Mesenchymal stem cell (in vitro differentiated cells and primary cell): ENCODE measurements around the gene MUC5B.
A peak's percentile ranks its signal among the peaks of the same experiment; 100 is the strongest.

Source experiments
- DNase-seq: peaks from one replicate; pipeline ENCODE4 v3.0.0-alpha.2; 2013
- H2AFZ ChIP-seq: one replicate; pipeline ENCODE4 v1.6.1; 2013; ENCODE audit warnings: low read depth, mild to moderate bottlenecking, control low read depth, inconsistent platforms, low read length, moderate library complexity
- H2AK5ac ChIP-seq: 2 replicates; pipeline ENCODE4 v1.6.1; 2013; ENCODE audit warnings: low read length, moderate library complexity, mild to moderate bottlenecking, inconsistent platforms; ENCODE audit not compliant: severe bottlenecking
- H2BK120ac ChIP-seq: one replicate; pipeline ENCODE4 v1.6.1; 2013; ENCODE audit warnings: low read depth, mild to moderate bottlenecking, inconsistent platforms, low read length, moderate library complexity
- H2BK12ac ChIP-seq, 2 experiments: one replicate each; pipeline ENCODE4 v1.6.1; 2013; ENCODE audit warnings: inconsistent platforms in 2 of 2, low read length in 2 of 2, mild to moderate bottlenecking in 2 of 2, moderate library complexity in 2 of 2, control low read depth in 1 of 2
- H2BK15ac ChIP-seq: one replicate; pipeline ENCODE4 v1.6.1; 2013; ENCODE audit warnings: mild to moderate bottlenecking, low read depth, inconsistent platforms; ENCODE audit not compliant: poor library complexity, severe bottlenecking
- H2BK5ac ChIP-seq: 2 replicates; pipeline ENCODE4 v1.6.1; 2013; ENCODE audit warnings: low read depth, mild to moderate bottlenecking, low read length, control low read depth, inconsistent platforms; ENCODE audit not compliant: poor library complexity, severe bottlenecking
- H3K14ac ChIP-seq, 2 experiments: one replicate each; pipeline ENCODE4 v1.6.1; 2013; ENCODE audit warnings: inconsistent platforms in 2 of 2, low read length in 2 of 2, control low read depth in 1 of 2, mild to moderate bottlenecking in 1 of 2, moderate library complexity in 1 of 2
- H3K18ac ChIP-seq, 2 experiments: one replicate each; pipeline ENCODE4 v1.6.1; 2013; ENCODE audit warnings: inconsistent platforms in 2 of 2, low read length in 2 of 2, control low read depth in 1 of 2, low read depth in 1 of 2, mild to moderate bottlenecking in 1 of 2
- H3K23ac ChIP-seq, 2 experiments: one replicate each; pipeline ENCODE4 v1.6.1; 2013; ENCODE audit warnings: inconsistent platforms in 2 of 2, low read length in 2 of 2, mild to moderate bottlenecking in 2 of 2, moderate library complexity in 2 of 2, control low read depth in 1 of 2
- H3K27ac ChIP-seq: 2 replicates; pipeline ENCODE4 v1.5.1; 2013; ENCODE audit warnings: mild to moderate bottlenecking, moderate library complexity, low read length, control low read depth, inconsistent platforms; ENCODE audit not compliant: poor library complexity, severe bottlenecking
- H3K27me3 ChIP-seq, 2 experiments: 2 replicates each; pipeline versions ENCODE4 v1.6.1 to v1.7.0; 2013; ENCODE audit warnings: low read length in 2 of 2, mild to moderate bottlenecking in 2 of 2, moderate library complexity in 2 of 2, control low read depth in 1 of 2, inconsistent platforms in 1 of 2; ENCODE audit not compliant: control insufficient read depth in 1 of 2, insufficient read depth in 1 of 2
- H3K36me3 ChIP-seq, 2 experiments: 2 replicates each; pipeline versions ENCODE4 v1.6.1 to v1.7.0; 2013; ENCODE audit warnings: low read length in 2 of 2, control low read depth in 1 of 2, inconsistent platforms in 1 of 2, low read depth in 1 of 2, mild to moderate bottlenecking in 1 of 2; ENCODE audit not compliant: insufficient read depth in 2 of 2, control insufficient read depth in 1 of 2
- H3K4ac ChIP-seq, 2 experiments: one replicate each; pipeline ENCODE4 v1.6.1; 2013; ENCODE audit warnings: inconsistent platforms in 2 of 2, low read length in 2 of 2, mild to moderate bottlenecking in 2 of 2, moderate library complexity in 2 of 2, control low read depth in 1 of 2, low read depth in 1 of 2
- H3K4me1 ChIP-seq: 2 replicates; pipeline ENCODE4 v1.6.1; 2013; ENCODE audit warnings: low read depth, low read length, control low read depth; ENCODE audit not compliant: control insufficient read depth, insufficient read depth
- H3K4me2 ChIP-seq: 2 replicates; pipeline ENCODE4 v1.6.1; 2013; ENCODE audit warnings: low read length, mild to moderate bottlenecking, inconsistent platforms; ENCODE audit not compliant: poor library complexity, severe bottlenecking
- H3K4me3 ChIP-seq, 2 experiments: 2 replicates each; pipeline versions ENCODE4 v1.5.1 to v1.7.0; 2013; ENCODE audit warnings: low read length in 2 of 2, mild to moderate bottlenecking in 2 of 2, control low read depth in 1 of 2, low read depth in 1 of 2; ENCODE audit not compliant: insufficient read depth in 1 of 2
- H3K79me1 ChIP-seq: replicated peaks from 2 replicates; pipeline ENCODE4 v1.6.1; 2013; ENCODE audit warnings: mild to moderate bottlenecking, control low read depth, low read length, inconsistent platforms; ENCODE audit not compliant: poor library complexity, severe bottlenecking
- H3K9ac ChIP-seq: 2 replicates; pipeline ENCODE4 v1.7.0; 2013; ENCODE audit warnings: mild to moderate bottlenecking, low read length, moderate library complexity
- H3K9me3 ChIP-seq: 2 replicates; pipeline ENCODE4 v1.7.0; 2013; ENCODE audit warnings: mild to moderate bottlenecking, low read length; ENCODE audit not compliant: control insufficient read depth
- H4K8ac ChIP-seq: one replicate; pipeline ENCODE4 v1.6.1; 2013; ENCODE audit warnings: inconsistent platforms, mild to moderate bottlenecking, low read length, moderate library complexity
- H4K91ac ChIP-seq: one replicate; pipeline ENCODE4 v1.6.1; 2013; ENCODE audit warnings: mild to moderate bottlenecking, low read length, inconsistent platforms
- WGBS: methylation state at CpG from one replicate; pipeline ENCODE4 v1.1.7; 2013; ENCODE audit warnings: mixed read lengths; 5-methylcytosine and 5-hydroxymethylcytosine counted together

The MUC5B gene

GRCh38 chr11:1226986-1227550 is 4.2 kb downstream of the MUC5B start:
- WGBS: 89% methylated on average over 23 of the region's 23 CpGs

GRCh38 chr11:1227551-1228100 is 4.8 kb downstream of the MUC5B start:
- no peak overlapping the region for H2BK120ac ChIP-seq
- no peak overlapping the region for H3K18ac ChIP-seq
- no peak overlapping the region for H2BK12ac ChIP-seq
- H3K27ac ChIP-seq: no peak overlapping the region
- H4K91ac ChIP-seq: no peak overlapping the region
- H2AFZ ChIP-seq: no peak overlapping the region
- H2BK5ac ChIP-seq: no peak overlapping the region
- no peak overlapping the region for H2BK15ac ChIP-seq
- no peak overlapping the region for H3K23ac ChIP-seq
- peaks cover 0 to 42% of the 10 kb centered on the region in 2 experiments for H3K27me3 ChIP-seq
- no peak for DNase-seq
- H3K9ac ChIP-seq: no peak overlapping the region
- no peaks in the 10 kb centered on the region for H3K36me3 ChIP-seq
- H3K4me2 ChIP-seq: no peak overlapping the region
- no peak overlapping the region for H3K14ac ChIP-seq
- no peak overlapping the region for H3K4me3 ChIP-seq
- H3K79me1 ChIP-seq: no peaks in the 10 kb centered on the region
- WGBS: 89% methylated on average over 22 of the region's 23 CpGs
- peaks cover 2% of the 10 kb centered on the region for H3K4me1 ChIP-seq
- H3K9me3 ChIP-seq: no peaks in the 10 kb centered on the region
- no peak overlapping the region for H4K8ac ChIP-seq
- H2AK5ac ChIP-seq: no peak overlapping the region
- H3K4ac ChIP-seq: no peak overlapping the region

More at GRCh38 chr11:1226986-1227550, 4.2 kb downstream of the MUC5B start:
- no peak overlapping the region for H3K23ac ChIP-seq
- no peak overlapping the region for H3K4me2 ChIP-seq
- no peak overlapping the region for H2BK15ac ChIP-seq
- H3K14ac ChIP-seq: no peak overlapping the region
- no peak overlapping the region for H4K8ac ChIP-seq
- no peak overlapping the region for H3K4me3 ChIP-seq
- no peak for DNase-seq
- H3K79me1 ChIP-seq: no peaks in the 10 kb centered on the region
- H3K36me3 ChIP-seq: no peaks in the 10 kb centered on the region
- H3K9me3 ChIP-seq: no peaks in the 10 kb centered on the region
- no peak overlapping the region for H2AFZ ChIP-seq
- H3K18ac ChIP-seq: no peak overlapping the region
- no peak overlapping the region for H2AK5ac ChIP-seq
- peaks cover 2% of the 10 kb centered on the region for H3K4me1 ChIP-seq
- H4K91ac ChIP-seq: no peak overlapping the region
- H3K4ac ChIP-seq: no peak overlapping the region
- H2BK120ac ChIP-seq: no peak overlapping the region
- peaks cover 0 to 45% of the 10 kb centered on the region in 2 experiments for H3K27me3 ChIP-seq
- no peak overlapping the region for H2BK12ac ChIP-seq
- no peak overlapping the region for H2BK5ac ChIP-seq
- no peak overlapping the region for H3K27ac ChIP-seq
- H3K9ac ChIP-seq: no peak overlapping the region

DNA sequence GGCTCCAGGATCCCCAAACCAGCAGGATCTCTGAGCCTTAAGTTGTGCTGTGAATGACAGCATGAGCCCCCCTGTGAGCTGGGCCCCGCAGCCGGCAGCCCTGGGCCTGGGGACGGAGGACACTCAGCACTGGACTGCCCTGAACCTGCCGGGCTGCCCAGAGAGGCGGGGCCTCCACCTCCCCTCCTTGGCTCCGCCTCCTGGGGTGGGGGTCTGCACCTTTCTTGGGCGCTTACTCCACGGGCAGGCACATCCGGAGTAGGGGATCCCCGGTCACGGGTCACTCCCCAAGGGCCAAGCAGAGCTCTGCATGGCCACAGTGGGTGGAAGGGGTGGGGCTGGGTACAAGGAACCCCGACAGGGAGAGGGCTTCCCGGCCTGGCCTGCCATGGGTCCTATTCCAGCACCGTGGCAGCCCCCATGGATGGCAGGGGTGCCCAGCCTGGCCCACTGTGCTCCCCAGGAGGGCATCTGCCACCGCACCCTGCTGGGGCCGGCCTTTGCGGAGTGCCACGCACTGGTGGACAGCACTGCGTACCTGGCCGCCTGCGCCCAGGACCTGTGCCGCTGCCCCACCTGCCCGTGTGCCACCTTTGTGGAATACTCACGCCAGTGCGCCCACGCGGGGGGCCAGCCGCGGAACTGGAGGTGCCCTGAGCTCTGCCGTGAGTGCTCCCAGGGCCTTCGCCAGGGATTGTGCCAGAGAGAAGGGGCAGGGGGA is 5.4 kb downstream of the MUC5B start:
- no peak overlapping the region for H2AFZ ChIP-seq
- no peak overlapping the region for H3K27ac ChIP-seq
- 93% methylated on average over 31 of the region's 31 CpGs for WGBS
- no peak overlapping the region for H2AK5ac ChIP-seq
- no peak overlapping the region for H3K4ac ChIP-seq
- H3K4me2 ChIP-seq: no peak overlapping the region
- H3K18ac ChIP-seq: no peak overlapping the region
- no peak overlapping the region for H4K91ac ChIP-seq
- no peak overlapping the region for H2BK15ac ChIP-seq
- H3K9ac ChIP-seq: no peak overlapping the region
- no peak overlapping the region for H2BK12ac ChIP-seq
- no peak overlapping the region for H4K8ac ChIP-seq
- peaks cover 2% of the 10 kb centered on the region for H3K4me1 ChIP-seq
- H3K14ac ChIP-seq: no peak overlapping the region
- H3K36me3 ChIP-seq: no peaks in the 10 kb centered on the region
- no peak overlapping the region for H3K23ac ChIP-seq
- H3K9me3 ChIP-seq: no peaks in the 10 kb centered on the region
- H3K4me3 ChIP-seq: no peak overlapping the region
- no peak overlapping the region for H2BK120ac ChIP-seq
- no peak for DNase-seq
- H3K79me1 ChIP-seq: no peaks in the 10 kb centered on the region
- no peak overlapping the region for H2BK5ac ChIP-seq
- peaks cover 0 to 40% of the 10 kb centered on the region in 2 experiments for H3K27me3 ChIP-seq

DNA sequence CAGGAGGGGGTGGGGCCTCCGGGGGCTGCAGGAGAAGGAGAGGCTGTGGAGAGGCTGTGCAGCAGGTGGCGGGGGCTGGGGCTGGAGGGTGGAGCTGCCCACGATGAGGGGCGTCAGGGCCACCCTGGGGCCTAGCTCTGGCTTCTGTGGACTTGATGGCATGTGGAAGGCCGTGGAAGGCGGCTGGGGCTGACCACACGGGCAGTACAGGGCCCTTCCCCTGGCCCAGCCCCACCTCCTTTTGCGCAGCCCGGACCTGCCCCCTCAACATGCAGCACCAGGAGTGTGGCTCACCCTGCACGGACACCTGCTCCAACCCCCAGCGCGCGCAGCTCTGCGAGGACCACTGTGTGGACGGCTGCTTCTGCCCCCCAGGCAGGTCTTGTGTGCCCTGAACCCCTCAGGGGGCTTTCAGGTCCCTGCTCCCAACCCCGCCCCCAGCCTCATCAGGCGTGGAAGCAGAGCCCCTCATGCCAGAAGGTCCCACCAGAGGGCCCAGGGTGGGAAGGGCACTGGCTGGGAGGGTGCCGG is 6.1 kb downstream of the MUC5B start:
- WGBS: 82% methylated on average over 18 of the region's 18 CpGs
- no peaks in the 10 kb centered on the region for H3K79me1 ChIP-seq
- H2BK12ac ChIP-seq: no peak overlapping the region
- no peak overlapping the region for H3K18ac ChIP-seq
- H3K14ac ChIP-seq: no peak overlapping the region
- H2BK5ac ChIP-seq: no peak overlapping the region
- H3K4ac ChIP-seq: no peak overlapping the region
- H4K91ac ChIP-seq: no peak overlapping the region
- H2BK120ac ChIP-seq: no peak overlapping the region
- no peak overlapping the region for H3K4me2 ChIP-seq
- H2BK15ac ChIP-seq: no peak overlapping the region
- no peak overlapping the region for H4K8ac ChIP-seq
- peaks cover 2% of the 10 kb centered on the region for H3K4me1 ChIP-seq
- H2AFZ ChIP-seq: no peak overlapping the region
- H3K9ac ChIP-seq: no peak overlapping the region
- no peak for DNase-seq
- H3K36me3 ChIP-seq: no peaks in the 10 kb centered on the region
- no peak overlapping the region for H3K23ac ChIP-seq
- H3K9me3 ChIP-seq: no peaks in the 10 kb centered on the region
- H3K4me3 ChIP-seq: peak overlapping the region in 1 of 2 experiments; percentile 15
- peaks cover 0 to 38% of the 10 kb centered on the region in 2 experiments for H3K27me3 ChIP-seq
- no peak overlapping the region for H2AK5ac ChIP-seq
- H3K27ac ChIP-seq: no peak overlapping the region
